Body of pancreas (tissue), 4 donors: ENCODE results near the gene RASL11A.

Source experiments
- CTCF ChIP-seq, 7 experiments: fragments of 450-650 bp in 4 of 7; fragments of 200-600 bp in 3 of 7; sonication (generic) in 3 of 7; IDR thresholded peaks; one replicate each; pipeline ENCODE4 v1.5.1; 2016 to 2019; ENCODE audit warnings: antibody characterized with exemption in 7 of 7
- POLR2A ChIP-seq, 3 donors: fragments of 450-650 bp; IDR thresholded peaks; one replicate each; pipeline ENCODE4 v1.6.1; 2016; ENCODE audit warnings: antibody characterized with exemption in 3 of 3, mild to moderate bottlenecking in 2 of 3

- TF ChIP-seq CTCF (IDR thresholded peaks at IDR 0.05) (no peak), POLR2A (IDR thresholded peaks at IDR 0.05) (no peak)
Measured at GRCh38 chr13:27273658-27274425, 3.2 kb downstream of the RASL11A start.
